HG03135 (cell line): ENCODE results near the gene LRCH4.
"Not testable (repeated sequence)": the region's sequence is repeated elsewhere in the genome, so short reads cannot be mapped to it uniquely, and the experiment has no call there.

Source experiments
- ATAC-seq: cut with Tn5 transposase; IDR thresholded peaks from one replicate; pipeline ENCODE4 v1.9.1; 2021; ENCODE audit warnings: mild to moderate bottlenecking, moderate library complexity; ENCODE audit not compliant: unreplicated experiment

Gene LRCH4

GRCh38 chr7:100568176-100568895, 17.6 kb downstream of the LRCH4 start:
- no peak for ATAC-seq

GRCh38 chr7:100567751-100568175, 18.2 kb downstream of the LRCH4 start:
- ATAC-seq = no peak

DNA sequence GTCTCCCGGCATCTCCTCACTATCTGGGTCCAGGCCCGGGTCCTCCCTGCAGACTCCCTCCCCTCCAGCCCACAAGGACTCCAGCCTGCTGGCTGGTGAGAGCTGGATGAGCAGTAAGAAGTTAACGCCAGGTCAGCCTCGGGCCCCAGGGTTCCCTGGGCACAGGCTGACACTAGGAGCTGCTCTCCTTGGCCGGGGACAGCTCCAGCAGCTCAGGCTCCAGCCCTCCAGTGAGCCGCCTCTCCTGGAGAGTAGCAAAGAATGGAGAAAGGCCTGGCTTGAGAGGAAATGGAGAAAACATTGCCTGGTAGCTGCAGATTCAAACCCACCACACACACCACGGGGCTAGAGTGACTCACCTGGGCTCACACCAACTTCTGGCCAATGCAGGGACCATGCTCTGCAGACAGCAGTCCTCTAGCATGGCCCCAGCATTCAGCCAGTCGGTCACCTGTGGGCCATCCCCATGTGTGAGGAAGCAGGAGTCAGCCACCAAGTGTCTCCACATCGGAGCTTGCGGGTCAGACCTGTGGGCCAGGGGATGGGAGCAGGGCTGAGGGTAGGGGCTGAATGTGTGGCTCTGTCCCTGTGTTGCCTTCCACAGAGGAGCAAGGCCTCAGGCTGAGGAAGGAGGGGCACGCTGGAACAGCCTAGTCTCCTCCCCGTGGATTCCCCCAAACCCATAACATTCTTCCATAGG, 18.7 kb downstream of the LRCH4 start:
- ATAC-seq = no peak

DNA sequence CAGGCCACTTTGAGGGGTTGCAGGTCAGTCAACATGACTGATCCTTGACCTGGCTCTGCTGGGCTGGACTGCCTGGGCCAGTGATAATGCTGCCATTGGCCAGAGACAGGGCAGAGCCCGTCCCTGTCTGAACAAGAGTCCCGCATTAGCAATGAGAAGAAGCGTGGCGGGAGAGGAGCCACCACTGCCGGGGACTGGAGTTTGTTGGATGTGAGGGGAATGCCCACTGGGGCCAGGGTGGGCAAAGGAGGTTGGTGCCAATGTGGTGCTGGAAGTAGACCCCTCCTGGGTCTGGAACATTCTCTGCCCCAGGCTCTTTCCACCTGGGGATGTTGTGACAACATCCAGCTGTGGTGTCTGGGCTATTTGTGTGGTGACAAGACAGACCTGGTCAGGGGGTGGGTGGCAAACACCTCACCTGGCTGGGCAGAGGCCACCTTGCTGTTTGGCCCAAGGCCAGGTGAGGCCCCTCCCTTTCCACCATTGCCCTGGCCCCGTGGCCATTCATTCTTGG, 19.9 kb downstream of the LRCH4 start:
- no peak for ATAC-seq

DNA sequence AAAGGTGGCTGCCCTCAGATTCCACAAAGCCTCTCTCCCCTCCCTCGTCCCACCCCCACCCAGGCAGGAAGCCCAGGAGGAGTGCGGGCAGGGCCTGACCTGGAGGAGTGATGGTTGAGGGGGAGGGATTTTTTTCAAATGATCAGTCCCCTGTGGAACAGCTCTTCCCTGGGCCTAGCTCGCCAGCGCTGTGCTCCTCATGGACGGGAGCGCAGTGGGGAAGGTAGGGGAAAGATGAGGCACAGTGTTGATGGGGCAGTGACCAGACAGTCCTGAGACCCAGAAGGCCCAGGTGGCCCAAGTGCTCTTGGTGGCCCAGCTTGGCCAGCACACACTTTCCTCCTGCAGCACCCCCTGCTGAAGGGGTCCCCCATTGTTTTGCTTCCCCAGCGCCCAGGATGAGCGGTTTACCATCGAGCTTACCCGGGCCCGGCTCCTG, 20.8 kb downstream of the LRCH4 start:
- no peak for ATAC-seq

GRCh38 chr7:100564405-100564804, 21.5 kb downstream of the LRCH4 start:
- ATAC-seq = not testable (repeated sequence)

GRCh38 chr7:100563809-100564400, 22.0 kb downstream of the LRCH4 start:
- ATAC-seq = no peak

GRCh38 chr7:100563100-100563564, 22.8 kb downstream of the LRCH4 start:
- ATAC-seq = no peak

DNA sequence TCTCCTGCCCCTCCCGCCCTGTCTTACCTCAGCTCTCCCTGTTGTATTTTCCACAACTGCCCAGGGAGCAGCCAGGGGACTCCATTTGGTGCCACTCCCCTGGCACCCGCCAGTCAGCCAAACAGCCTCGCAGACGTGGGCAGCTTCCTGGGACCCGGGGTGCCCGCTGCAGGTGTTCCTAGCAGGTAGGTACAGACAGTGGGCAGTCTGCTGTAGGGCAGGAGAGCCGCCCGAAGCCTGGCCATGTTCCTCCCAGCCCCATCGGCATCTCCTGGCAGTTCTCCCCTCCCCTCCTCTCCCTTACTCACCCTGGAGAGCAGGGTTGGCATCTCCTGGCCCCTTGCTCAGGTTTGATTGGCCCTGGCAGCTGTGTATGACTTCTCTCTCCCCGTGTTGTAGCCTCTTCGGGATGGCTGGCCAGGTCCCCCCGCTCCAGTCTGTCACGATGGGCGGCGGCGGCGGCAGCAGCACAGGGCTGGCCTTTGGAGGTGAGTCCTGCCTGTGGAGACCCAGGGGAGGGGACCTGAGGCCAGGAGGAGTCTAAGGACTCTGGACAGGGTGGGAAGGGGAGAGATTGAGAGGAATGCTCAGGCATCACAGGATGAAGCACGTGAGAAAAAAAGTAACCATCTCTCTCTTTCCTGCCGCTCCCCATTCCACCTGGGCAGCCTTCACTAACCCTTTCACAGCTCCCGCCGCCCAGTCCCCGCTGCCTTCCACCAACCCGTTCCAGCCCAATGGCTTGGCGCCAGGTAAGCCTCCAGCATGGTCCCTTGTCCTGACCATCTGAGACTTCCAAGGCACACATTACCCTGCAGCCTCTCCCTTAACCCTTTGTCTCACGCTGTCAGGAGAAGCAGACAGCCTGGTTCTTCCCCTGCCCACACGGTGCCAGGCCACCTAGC, 23.5 kb downstream of the LRCH4 start:
- no peak for ATAC-seq

DNA sequence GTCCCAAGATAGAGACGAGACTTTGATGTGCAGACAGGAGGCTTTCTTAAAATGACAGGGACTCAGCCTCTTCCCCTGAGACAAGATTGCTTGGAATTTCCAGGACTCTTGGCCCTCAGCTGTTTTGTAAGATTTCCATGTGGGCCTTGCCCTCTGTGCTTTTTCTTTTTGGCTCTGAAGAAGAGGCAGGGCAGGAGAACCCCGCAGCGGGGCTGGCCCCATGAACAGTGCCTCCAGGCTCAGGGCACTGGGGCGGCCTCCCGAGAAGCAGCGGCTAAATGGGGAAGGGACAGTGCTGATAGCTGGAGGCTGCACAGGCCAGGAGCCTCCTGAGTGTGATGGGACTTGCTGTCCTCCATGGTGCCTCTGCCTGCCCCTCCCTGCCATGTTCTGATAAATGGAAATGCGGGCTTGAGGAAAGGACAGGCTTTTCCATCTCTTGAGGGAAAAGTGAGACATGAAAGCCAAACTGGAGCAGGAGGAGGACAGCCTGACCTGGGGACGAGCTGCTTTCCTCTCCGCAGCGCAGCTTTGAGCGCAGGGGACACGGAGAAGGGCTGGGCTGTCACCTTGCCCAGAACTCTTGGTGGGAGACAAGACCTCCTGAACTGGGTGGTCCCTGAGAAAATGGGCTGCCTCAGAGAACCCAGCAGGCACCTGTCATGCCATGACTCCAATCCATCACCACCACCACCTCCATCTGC, 24.3 kb downstream of the LRCH4 start:
- no peak for ATAC-seq

- no peak for ATAC-seq
Observed at GRCh38 chr7:100559127-100559526, 26.8 kb downstream of the LRCH4 start.

DNA sequence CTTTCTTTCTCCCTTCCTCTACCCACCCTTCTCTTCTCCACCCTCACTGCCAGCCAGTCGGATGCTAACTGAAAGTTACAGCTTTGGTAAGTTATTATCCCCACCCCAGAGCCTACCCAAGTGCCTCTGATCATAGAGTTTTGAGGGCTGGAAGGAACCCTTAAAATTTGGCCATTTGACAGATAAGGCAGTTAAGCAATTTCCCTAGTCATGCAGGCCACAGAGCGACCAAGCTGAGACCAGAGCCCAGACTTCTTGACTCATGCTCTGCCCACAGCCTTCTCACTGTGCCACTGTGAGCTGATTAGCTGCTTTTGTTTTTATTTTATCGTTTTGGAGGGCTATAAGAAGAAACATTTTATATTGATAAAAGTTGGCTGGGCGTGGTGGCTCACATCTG, 29.4 kb downstream of the LRCH4 start:
- ATAC-seq = no peak

- no peak for ATAC-seq
Observed at GRCh38 chr7:100555701-100556100, 30.2 kb downstream of the LRCH4 start.

GRCh38 chr7:100553032-100553431, 32.9 kb downstream of the LRCH4 start:
- ATAC-seq = no peak

- ATAC-seq = no peak
Observed at GRCh38 chr7:100552532-100552931, 33.4 kb downstream of the LRCH4 start.

DNA sequence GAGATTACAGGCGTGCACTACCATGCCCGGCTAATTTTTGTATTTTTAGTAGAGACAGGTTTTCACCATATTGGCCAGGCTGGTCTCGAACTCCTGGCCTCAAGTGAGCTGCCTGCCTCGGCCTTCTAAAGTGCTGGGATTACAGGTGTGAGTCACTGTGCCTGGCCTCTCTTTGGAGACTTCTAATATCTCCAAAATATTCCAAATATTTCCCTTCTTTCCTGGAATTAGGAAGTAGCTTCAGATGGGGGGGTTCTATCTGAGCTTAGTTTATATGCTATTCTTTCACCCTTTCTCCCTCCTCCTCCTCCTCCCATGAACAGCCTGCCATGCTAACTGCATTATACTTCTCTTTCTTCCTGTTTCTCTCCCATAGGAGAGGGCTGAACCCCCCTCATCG, 37.5 kb downstream of the LRCH4 start:
- not testable (repeated sequence) for ATAC-seq

DNA sequence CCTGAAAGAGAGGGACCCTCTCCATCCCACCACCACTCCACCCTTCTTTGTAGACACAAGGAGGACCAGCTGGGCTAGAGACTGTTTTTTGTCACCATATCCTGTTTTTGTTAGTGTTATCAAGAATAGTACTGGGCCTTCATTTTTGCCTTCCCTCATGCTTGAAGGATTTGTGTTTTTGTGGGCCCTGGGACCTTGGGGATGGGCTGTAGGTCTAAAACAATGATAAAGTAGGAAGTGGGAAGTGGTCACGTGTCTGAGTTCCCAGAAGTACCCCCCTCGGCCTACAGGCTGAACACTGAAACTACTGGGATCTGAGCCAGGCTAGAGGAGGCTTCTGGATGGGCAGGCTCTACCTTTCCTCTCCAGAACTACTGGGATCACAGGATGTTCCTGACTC, 38.1 kb downstream of the LRCH4 start:
- no peak for ATAC-seq

GRCh38 chr7:100546926-100547800, 38.8 kb downstream of the LRCH4 start:
- ATAC-seq = no peak
